Measurements from ENCODE around the gene MEN1. TPM values are rescaled to one million over a fixed set of nuclear protein-coding genes. Genes with fewer than 3 reads are reported as not detected.

MEN1 gene
- total and polyA plus RNA-seq, 9 of the 15 experiments (the other 6 are each of a cell fraction or from before 2014, with no cell fraction given), result 3.4 to 57.2 (median 19.3) TPM

DNA sequence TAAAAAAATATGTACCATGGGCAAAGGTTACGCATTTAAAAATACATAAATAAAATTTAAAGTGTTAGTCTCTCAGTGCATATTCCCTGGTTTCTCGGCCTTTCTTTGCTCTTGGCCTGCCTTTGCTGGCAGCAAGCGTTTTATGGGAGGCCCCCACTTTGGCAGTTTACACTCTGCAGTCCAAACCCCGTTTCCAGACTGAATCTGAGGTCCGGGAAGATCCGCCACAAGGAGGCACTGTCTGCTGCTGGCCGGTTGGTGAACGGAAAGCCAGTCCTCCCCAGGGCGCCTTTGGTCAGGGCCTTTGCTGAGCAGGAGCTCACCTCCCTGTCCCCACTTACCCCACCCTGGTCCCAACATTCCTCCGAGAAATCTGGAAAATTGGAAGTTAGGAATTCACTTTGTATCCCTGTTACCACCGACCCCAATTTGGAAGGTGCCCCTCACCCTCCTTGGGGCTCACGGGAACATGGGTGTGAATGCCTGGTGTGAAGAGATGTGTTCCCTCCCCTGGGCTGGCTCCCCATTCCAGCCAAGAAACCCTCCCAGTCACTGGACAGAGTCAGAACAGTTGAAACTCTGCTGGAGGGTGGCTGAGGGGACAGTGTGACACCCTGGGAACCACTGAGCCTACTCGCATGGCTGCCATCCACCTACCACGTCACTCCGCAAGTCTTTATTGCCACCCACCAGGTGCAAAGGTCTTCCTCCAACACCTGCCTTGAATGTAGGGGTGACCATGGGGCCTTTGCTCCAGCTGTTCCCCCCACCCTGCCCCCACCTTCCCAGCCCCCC lies 22.6 kb downstream of the MEN1 start (continued):
- TF ChIP-seq, protein P1, sequence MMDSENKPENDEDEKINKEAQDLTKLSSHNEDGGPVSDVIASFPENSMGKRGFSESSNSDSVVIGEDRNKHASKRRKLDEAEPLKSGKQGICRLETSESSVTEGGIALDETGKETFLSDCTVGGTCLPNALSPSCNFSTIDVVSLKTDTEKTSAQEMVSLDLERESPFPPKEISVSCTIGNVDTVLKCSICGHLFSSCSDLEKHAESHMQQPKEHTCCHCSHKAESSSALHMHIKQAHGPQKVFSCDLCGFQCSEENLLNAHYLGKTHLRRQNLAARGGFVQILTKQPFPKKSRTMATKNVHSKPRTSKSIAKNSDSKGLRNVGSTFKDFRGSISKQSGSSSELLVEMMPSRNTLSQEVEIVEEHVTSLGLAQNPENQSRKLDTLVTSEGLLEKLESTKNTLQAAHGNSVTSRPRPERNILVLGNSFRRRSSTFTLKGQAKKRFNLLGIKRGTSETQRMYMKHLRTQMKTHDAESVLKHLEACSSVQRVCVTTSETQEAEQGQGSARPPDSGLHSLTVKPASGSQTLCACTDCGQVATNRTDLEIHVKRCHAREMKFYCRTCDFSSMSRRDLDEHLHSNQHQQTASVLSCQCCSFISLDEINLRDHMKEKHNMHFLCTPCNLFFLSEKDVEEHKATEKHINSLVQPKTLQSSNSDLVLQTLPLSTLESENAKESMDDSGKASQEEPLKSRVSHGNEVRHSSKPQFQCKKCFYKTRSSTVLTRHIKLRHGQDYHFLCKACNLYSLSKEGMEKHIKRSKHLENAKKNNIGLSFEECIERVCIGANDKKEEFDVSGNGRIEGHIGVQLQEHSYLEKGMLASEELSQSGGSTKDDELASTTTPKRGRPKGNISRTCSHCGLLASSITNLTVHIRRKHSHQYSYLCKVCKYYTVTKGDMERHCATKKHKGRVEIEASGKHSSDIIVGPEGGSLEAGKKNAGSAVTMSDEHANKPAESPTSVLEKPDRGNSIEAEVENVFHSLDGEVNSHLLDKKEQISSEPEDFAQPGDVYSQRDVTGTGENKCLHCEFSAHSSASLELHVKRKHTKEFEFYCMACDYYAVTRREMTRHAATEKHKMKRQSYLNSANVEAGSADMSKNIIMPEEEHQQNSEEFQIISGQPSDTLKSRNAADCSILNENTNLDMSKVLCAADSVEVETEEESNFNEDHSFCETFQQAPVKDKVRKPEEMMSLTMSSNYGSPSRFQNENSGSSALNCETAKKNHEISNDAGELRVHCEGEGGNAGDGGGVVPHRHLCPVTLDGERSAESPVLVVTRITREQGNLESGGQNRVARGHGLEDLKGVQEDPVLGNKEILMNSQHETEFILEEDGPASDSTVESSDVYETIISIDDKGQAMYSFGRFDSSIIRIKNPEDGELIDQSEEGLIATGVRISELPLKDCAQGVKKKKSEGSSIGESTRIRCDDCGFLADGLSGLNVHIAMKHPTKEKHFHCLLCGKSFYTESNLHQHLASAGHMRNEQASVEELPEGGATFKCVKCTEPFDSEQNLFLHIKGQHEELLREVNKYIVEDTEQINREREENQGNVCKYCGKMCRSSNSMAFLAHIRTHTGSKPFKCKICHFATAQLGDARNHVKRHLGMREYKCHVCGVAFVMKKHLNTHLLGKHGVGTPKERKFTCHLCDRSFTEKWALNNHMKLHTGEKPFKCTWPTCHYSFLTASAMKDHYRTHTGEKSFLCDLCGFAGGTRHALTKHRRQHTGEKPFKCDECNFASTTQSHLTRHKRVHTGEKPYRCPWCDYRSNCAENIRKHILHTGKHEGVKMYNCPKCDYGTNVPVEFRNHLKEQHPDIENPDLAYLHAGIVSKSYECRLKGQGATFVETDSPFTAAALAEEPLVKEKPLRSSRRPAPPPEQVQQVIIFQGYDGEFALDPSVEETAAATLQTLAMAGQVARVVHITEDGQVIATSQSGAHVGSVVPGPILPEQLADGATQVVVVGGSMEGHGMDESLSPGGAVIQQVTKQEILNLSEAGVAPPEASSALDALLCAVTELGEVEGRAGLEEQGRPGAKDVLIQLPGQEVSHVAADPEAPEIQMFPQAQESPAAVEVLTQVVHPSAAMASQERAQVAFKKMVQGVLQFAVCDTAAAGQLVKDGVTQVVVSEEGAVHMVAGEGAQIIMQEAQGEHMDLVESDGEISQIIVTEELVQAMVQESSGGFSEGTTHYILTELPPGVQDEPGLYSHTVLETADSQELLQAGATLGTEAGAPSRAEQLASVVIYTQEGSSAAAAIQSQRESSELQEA (IDR thresholded peaks at IDR 0.05; ENCODE audit: low read depth), result no peak
- TF ChIP-seq U2AF2 (optimal IDR thresholded peaks at IDR 0.05; ENCODE audit: low read depth, low read length) (no peak), MAFK (IDR thresholded peaks at IDR 0.05; ENCODE audit: low read length) (no peak), FOXM1 (IDR thresholded peaks at IDR 0.05; ENCODE audit: low read depth) (no peak), FOXM1 (CRISPR knock-in tag; IDR thresholded peaks at IDR 0.05; ENCODE audit: low read depth) (no peak), PRDM10 (IDR thresholded peaks at IDR 0.05; ENCODE audit: partially characterized antibody) (peak; percentile 30), MEIS2 (IDR thresholded peaks at IDR 0.05; ENCODE audit: partially characterized antibody) (no peak), SMARCA4 (IDR thresholded peaks at IDR 0.05) (peak; percentile 80), DPF2 (IDR thresholded peaks at IDR 0.05) (no peak), KAT8 (IDR thresholded peaks at IDR 0.05; ENCODE audit: low read depth) (no peak), PCBP1 (IDR thresholded peaks at IDR 0.05; ENCODE audit: low read depth, low read length, poor library complexity, severe bottlenecking) (no peak), VEZF1 (CRISPR knock-in tag; IDR thresholded peaks at IDR 0.05) (peak; percentile 29; the same call in 1 of the 2 replicates)
- TF ChIP-seq, protein P2, sequence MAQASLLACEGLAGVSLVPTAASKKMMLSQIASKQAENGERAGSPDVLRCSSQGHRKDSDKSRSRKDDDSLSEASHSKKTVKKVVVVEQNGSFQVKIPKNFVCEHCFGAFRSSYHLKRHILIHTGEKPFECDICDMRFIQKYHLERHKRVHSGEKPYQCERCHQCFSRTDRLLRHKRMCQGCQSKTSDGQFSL (CRISPR knock-in tag; IDR thresholded peaks at IDR 0.05), result no peak
- TF ChIP-seq, protein P2 (tag; IDR thresholded peaks at IDR 0.05), result no peak
